Transverse colon (tissue), 4 donors: ENCODE measurements around the gene IL17REL.

Experiments used
- CTCF ChIP-seq, 5 experiments: fragments of 200-600 bp in 3 of 5; fragments of 450-650 bp in 2 of 5; sonication (generic) in 3 of 5; IDR thresholded peaks; 1 replicate in 2 of 5; 2 replicates in 3 of 5; pipeline ENCODE4 v1.5.1; 2016 to 2017; ENCODE audit warnings: antibody characterized with exemption in 5 of 5, inconsistent platforms in 3 of 5, mild to moderate bottlenecking in 2 of 5, moderate library complexity in 1 of 5
- EP300 ChIP-seq: sonication (generic); formaldehyde crosslinking; IDR thresholded peaks from one replicate; pipeline ENCODE4 v1.6.1; 2017; ENCODE audit warnings: antibody characterized with exemption, low read depth
- POLR2A ChIP-seq: fragments of 450-650 bp; IDR thresholded peaks from one replicate; pipeline ENCODE4 v1.6.1; 2016; ENCODE audit warnings: antibody characterized with exemption, mild to moderate bottlenecking, moderate library complexity
- POLR2AphosphoS5 ChIP-seq, 3 donors: sonication (generic); formaldehyde crosslinking; IDR thresholded peaks; one replicate each; pipeline ENCODE4 v1.6.1; 2016; ENCODE audit warnings: antibody characterized with exemption in 3 of 3

GRCh38 chr22:50017701-50018224 is 5.2 kb upstream of the IL17REL start:
- TF ChIP-seq POLR2AphosphoS5 (IDR thresholded peaks at IDR 0.05), result no peak
- no peak for TF ChIP-seq CTCF (IDR thresholded peaks at IDR 0.05)
- TF ChIP-seq POLR2A, result no peak
- no peak for TF ChIP-seq EP300
